Endothelial cell of umbilical vein (primary cell): ENCODE measurements around the gene EXOSC6. TPM values are rescaled to one million over a fixed set of nuclear protein-coding genes. Genes with fewer than 3 reads are reported as not detected.

ENCODE experiments used
- BruUV-seq: library from RNA; stranded (reverse); fragments of 400-500 nt; replicated peaks from 2 replicates; lab custom pipeline; 2021; lab: Mats Ljungman, UMichigan
- CTCF ChIA-PET: fragments of 300-600, 350-600 bp; sonication (Branson Sonifier 250); formaldehyde crosslinking; loops from one replicate; lab custom pipeline; 2021; ENCODE audit warnings: antibody characterized with exemption, inconsistent platforms; lab: Charles Lee
- POLR2A ChIA-PET: fragments of 300-600, 350-600 bp; sonication (Branson Sonifier 250); formaldehyde crosslinking; loops from one replicate; lab custom pipeline; 2021; ENCODE audit warnings: antibody characterized with exemption, inconsistent platforms; lab: Charles Lee
- DNase-seq: peaks from one replicate; pipeline ENCODE4 v3.0.0-alpha.2; 2011; ENCODE audit warnings: low read depth, low spot score
- FAIRE-seq: peaks from 2 replicates; lab custom pipeline; 2011; peaks lifted over from hg19 to GRCh38; lab: Jason Lieb, UNC
- H2AFZ ChIP-seq: 2 replicates; pipeline ENCODE4 v1.6.0; 2012; ENCODE audit warnings: low read depth, low read length, control low read depth, inconsistent platforms
- H3K27ac ChIP-seq: 2 replicates; pipeline ENCODE4 v1.5.1; 2011; ENCODE audit warnings: low read depth, mild to moderate bottlenecking, control low read depth, low read length, moderate library complexity; ENCODE audit not compliant: insufficient read depth
- H3K27me3 ChIP-seq, 2 experiments: 2 replicates each; pipeline versions ENCODE4 v1.6.0 to v1.6.1; 2011; ENCODE audit warnings: low read length in 2 of 2, mixed read lengths in 1 of 2; ENCODE audit not compliant: control insufficient read depth in 2 of 2, insufficient read depth in 2 of 2
- H3K36me3 ChIP-seq, 2 experiments: 2 replicates in 1 of 2; 3 replicates in 1 of 2; pipeline ENCODE4 v1.5.1; 2011; ENCODE audit warnings: low read length in 2 of 2, mild to moderate bottlenecking in 1 of 2, moderate library complexity in 1 of 2; ENCODE audit not compliant: control insufficient read depth in 2 of 2, insufficient read depth in 2 of 2; ENCODE audit errors: extremely low read depth in 1 of 2
- H3K4me1 ChIP-seq: 3 replicates; pipeline ENCODE4 v1.5.1; 2011; ENCODE audit warnings: mild to moderate bottlenecking, low read length; ENCODE audit not compliant: control insufficient read depth, insufficient read depth; ENCODE audit errors: extremely low read depth
- H3K4me2 ChIP-seq: 2 replicates; pipeline ENCODE4 v1.6.1; 2011; ENCODE audit warnings: low read length, control low read depth, mixed read lengths; ENCODE audit not compliant: insufficient read depth
- H3K4me3 ChIP-seq, 3 experiments: fragments of 200-600 bp in 1 of 3; sonication (generic), shearing (Covaris generic) in 1 of 3; replicated peaks in 1 of 3; 2 replicates each; pipeline ENCODE4 v1.5.1; 2011 to 2016; ENCODE audit warnings: control low read depth in 3 of 3, low read length in 3 of 3, mild to moderate bottlenecking in 2 of 3, inconsistent platforms in 1 of 3, low read depth in 1 of 3, moderate library complexity in 1 of 3; ENCODE audit not compliant: insufficient read depth in 1 of 3
- H3K79me2 ChIP-seq: 2 replicates; pipeline ENCODE4 v1.6.0; 2012; ENCODE audit warnings: low read length, inconsistent platforms; ENCODE audit not compliant: control insufficient read depth, insufficient read depth
- H3K9ac ChIP-seq: replicated peaks from 2 replicates; pipeline ENCODE3; 2011; ENCODE audit warnings: low read length, control low read depth; ENCODE audit not compliant: insufficient read depth; ENCODE audit errors: extremely low read depth
- H3K9me1 ChIP-seq: replicated peaks from 3 replicates; pipeline ENCODE4 v1.6.0; 2011; ENCODE audit warnings: mild to moderate bottlenecking, low read length; ENCODE audit not compliant: control insufficient read depth, insufficient read depth; ENCODE audit errors: extremely low read depth
- H3K9me3 ChIP-seq: replicated peaks from 2 replicates; pipeline ENCODE4 v1.5.1; 2012; ENCODE audit warnings: low read length, inconsistent platforms; ENCODE audit not compliant: control insufficient read depth, insufficient read depth
- H4K20me1 ChIP-seq: replicated peaks from 2 replicates; pipeline ENCODE3; 2011; ENCODE audit warnings: mild to moderate bottlenecking, low read length; ENCODE audit not compliant: control insufficient read depth, insufficient read depth; ENCODE audit errors: extremely low read depth
- EZH2 ChIP-seq: IDR thresholded peaks from 2 replicates; pipeline ENCODE4 v1.6.1; 2012; ENCODE audit warnings: borderline replicate concordance, low read depth, mild to moderate bottlenecking, moderate library complexity, low read length, inconsistent platforms; ENCODE audit not compliant: severe bottlenecking
- FOS ChIP-seq: IDR thresholded peaks from 2 replicates; pipeline ENCODE4 v1.6.1; 2011; ENCODE audit warnings: mild to moderate bottlenecking, low read length, moderate library complexity, borderline replicate concordance; ENCODE audit not compliant: insufficient read depth
- GATA2 ChIP-seq: IDR thresholded peaks from 2 replicates; pipeline ENCODE4 v1.7.0; 2011; ENCODE audit warnings: low read depth, mild to moderate bottlenecking, moderate library complexity, mixed read lengths, low read length; ENCODE audit not compliant: insufficient read length, insufficient read depth
- JUN ChIP-seq: IDR thresholded peaks from 2 replicates; pipeline ENCODE4 v1.6.1; 2011; ENCODE audit warnings: borderline replicate concordance, low read depth; ENCODE audit not compliant: insufficient read length, insufficient read depth
- MYC ChIP-seq: IDR thresholded peaks from one replicate; pipeline ENCODE4 v1.6.1; 2011; ENCODE audit warnings: mild to moderate bottlenecking, low read depth, low read length
- POLR2A ChIP-seq: IDR thresholded peaks from 2 replicates; pipeline ENCODE4 v1.6.1; 2012; ENCODE audit warnings: low read depth, mild to moderate bottlenecking, control low read depth, low read length
- POLR2AphosphoS5 ChIP-seq: IDR thresholded peaks from 2 replicates; pipeline ENCODE4 v1.6.1; 2012; ENCODE audit warnings: low read depth, mild to moderate bottlenecking, control low read depth, low read length, moderate library complexity; ENCODE audit not compliant: insufficient read depth
- dilution Hi-C: fragments of 300-500 bp; cut with MboI; formaldehyde crosslinking; loops from one replicate; pipeline ENCODE4 v1.15.0; 2019; ENCODE audit warnings: low sequenced_read_pairs; ENCODE audit not compliant: extremely low pct_ligation_motif_present
- intact Hi-C: fragments of 100-400 bp; cut with micrococcal nuclease; formaldehyde crosslinking; loops from one replicate; pipeline ENCODE4 v1.10.0; 2022
- polyA plus RNA-seq, 4 experiments: library from polyadenylated mRNA; depleted of rRNA in 3 of 4; stranded (reverse) in 3 of 4; unstranded in 1 of 4; fragments of >200 nt; gene quantifications; 2 replicates each; pipeline versions ENCODE4 v1.2.1 to v1.2.3, GENCODE V29; 2011 to 2012; ENCODE audit warnings: missing spikeins in 1 of 4
- total RNA-seq: library from RNA; stranded (reverse); gene quantifications from 2 replicates; pipeline ENCODE4 v1.2.3, GENCODE V29; 2021
- TF ChIP-seq, protein P1 (sequence below), 2 donors: IDR thresholded peaks; 1 replicate in 1 of 2; 2 replicates in 1 of 2; pipeline ENCODE4 v1.5.1; 2011; ENCODE audit warnings: low read length in 2 of 2, mild to moderate bottlenecking in 2 of 2, moderate library complexity in 2 of 2, control low read depth in 1 of 2, inconsistent platforms in 1 of 2, low read depth in 1 of 2; ENCODE audit not compliant: insufficient read depth in 1 of 2; ENCODE audit errors: extremely low read depth in 1 of 2
- TF ChIP-seq, protein P2 (sequence below): IDR thresholded peaks from 2 replicates; pipeline ENCODE4 v1.6.1; 2011; ENCODE audit not compliant: insufficient read depth, insufficient read length

Gene EXOSC6
- total and polyA plus RNA-seq, 2 donors (not counting 3 experiments of a cell fraction or from before 2014, with no cell fraction given): 12.6 to 29.2 TPM

DNA sequence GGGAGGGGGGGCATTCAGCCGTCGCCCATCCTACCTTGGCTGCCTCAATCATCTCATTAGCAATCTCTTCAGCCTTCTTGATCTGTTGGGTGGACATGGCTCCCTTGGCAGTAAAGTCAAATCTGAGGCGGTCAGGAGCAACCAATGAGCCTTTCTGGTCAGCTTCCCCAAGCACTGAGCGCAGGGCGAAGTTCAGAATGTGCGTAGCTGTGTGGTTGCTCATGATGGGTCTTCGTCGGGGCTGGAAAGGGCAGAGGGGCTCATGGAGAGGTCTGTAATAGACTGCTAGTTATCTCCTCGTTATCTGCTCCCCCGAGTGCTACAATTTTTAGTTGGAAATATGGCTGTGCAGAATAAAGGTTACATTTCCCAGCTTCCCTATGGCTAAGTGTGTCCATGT lies 7.2 kb upstream of the EXOSC6 start:
- intact Hi-C loops: no loop called here
- Histone ChIP-seq H4K20me1 (no peaks in the 10 kb centered on the region), H3K9me1 (no peaks in the 10 kb centered on the region), H3K36me3 (peaks cover 15 to 58% of the 10 kb centered on the region in 2 experiments), H3K4me1 (no peaks in the 10 kb centered on the region), H2AFZ (no peak overlapping the region), H3K9me3 (no peaks in the 10 kb centered on the region), H3K4me3 (no peak overlapping the region), H3K27ac (no peak overlapping the region), H3K27me3 (no peaks in the 10 kb centered on the region), H3K4me2 (no peak overlapping the region), H3K79me2 (no peaks in the 10 kb centered on the region), H3K9ac (no peak overlapping the region)
- TF ChIP-seq GATA2 (no peak), POLR2A (no peak), MYC (no peak), JUN (no peak), FOS (no peak), POLR2AphosphoS5 (no peak), EZH2 (no peak)
- TF ChIP-seq, protein P1, sequence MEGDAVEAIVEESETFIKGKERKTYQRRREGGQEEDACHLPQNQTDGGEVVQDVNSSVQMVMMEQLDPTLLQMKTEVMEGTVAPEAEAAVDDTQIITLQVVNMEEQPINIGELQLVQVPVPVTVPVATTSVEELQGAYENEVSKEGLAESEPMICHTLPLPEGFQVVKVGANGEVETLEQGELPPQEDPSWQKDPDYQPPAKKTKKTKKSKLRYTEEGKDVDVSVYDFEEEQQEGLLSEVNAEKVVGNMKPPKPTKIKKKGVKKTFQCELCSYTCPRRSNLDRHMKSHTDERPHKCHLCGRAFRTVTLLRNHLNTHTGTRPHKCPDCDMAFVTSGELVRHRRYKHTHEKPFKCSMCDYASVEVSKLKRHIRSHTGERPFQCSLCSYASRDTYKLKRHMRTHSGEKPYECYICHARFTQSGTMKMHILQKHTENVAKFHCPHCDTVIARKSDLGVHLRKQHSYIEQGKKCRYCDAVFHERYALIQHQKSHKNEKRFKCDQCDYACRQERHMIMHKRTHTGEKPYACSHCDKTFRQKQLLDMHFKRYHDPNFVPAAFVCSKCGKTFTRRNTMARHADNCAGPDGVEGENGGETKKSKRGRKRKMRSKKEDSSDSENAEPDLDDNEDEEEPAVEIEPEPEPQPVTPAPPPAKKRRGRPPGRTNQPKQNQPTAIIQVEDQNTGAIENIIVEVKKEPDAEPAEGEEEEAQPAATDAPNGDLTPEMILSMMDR (IDR thresholded peaks at IDR 0.05; ENCODE audit: extremely low read depth in 1 of 2, insufficient read depth in 1 of 2, low read depth in 1 of 2, low read length in 2 of 2): no peak
- TF ChIP-seq, protein P2, sequence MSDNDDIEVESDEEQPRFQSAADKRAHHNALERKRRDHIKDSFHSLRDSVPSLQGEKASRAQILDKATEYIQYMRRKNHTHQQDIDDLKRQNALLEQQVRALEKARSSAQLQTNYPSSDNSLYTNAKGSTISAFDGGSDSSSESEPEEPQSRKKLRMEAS: no peak
- BruUV-seq: no TSS peak
- DNase-seq (no peak), FAIRE-seq (no peak)
- dilution Hi-C loops: no loop called here
- CTCF ChIA-PET: interaction anchor here (1.8 kb wide), 1 partner anchor 9 kb away, joined by 5 read pairs; no protein-coding TSS in a partner anchor
- POLR2A ChIA-PET: no interaction called here
